ENCODE data around the gene PLEKHG4.
A peak's percentile ranks its signal among the peaks of the same experiment; 100 is the strongest.

PLEKHG4 gene, protein sequence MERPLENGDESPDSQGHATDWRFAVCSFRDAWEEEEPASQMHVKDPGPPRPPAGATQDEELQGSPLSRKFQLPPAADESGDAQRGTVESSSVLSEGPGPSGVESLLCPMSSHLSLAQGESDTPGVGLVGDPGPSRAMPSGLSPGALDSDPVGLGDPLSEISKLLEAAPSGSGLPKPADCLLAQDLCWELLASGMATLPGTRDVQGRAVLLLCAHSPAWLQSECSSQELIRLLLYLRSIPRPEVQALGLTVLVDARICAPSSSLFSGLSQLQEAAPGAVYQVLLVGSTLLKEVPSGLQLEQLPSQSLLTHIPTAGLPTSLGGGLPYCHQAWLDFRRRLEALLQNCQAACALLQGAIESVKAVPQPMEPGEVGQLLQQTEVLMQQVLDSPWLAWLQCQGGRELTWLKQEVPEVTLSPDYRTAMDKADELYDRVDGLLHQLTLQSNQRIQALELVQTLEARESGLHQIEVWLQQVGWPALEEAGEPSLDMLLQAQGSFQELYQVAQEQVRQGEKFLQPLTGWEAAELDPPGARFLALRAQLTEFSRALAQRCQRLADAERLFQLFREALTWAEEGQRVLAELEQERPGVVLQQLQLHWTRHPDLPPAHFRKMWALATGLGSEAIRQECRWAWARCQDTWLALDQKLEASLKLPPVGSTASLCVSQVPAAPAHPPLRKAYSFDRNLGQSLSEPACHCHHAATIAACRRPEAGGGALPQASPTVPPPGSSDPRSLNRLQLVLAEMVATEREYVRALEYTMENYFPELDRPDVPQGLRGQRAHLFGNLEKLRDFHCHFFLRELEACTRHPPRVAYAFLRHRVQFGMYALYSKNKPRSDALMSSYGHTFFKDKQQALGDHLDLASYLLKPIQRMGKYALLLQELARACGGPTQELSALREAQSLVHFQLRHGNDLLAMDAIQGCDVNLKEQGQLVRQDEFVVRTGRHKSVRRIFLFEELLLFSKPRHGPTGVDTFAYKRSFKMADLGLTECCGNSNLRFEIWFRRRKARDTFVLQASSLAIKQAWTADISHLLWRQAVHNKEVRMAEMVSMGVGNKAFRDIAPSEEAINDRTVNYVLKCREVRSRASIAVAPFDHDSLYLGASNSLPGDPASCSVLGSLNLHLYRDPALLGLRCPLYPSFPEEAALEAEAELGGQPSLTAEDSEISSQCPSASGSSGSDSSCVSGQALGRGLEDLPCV

GRCh38 chr16:67279296-67280089 is at the start of gene PLEKHG4:
Gene PLEKHG4, plus strand, starts transcription at chr16:67279532. Its CDS starts 513 bp downstream, at chr16:67280045.
- peak; percentile 85 for DNase-seq (ENCODE audit: low spot score)

DNA sequence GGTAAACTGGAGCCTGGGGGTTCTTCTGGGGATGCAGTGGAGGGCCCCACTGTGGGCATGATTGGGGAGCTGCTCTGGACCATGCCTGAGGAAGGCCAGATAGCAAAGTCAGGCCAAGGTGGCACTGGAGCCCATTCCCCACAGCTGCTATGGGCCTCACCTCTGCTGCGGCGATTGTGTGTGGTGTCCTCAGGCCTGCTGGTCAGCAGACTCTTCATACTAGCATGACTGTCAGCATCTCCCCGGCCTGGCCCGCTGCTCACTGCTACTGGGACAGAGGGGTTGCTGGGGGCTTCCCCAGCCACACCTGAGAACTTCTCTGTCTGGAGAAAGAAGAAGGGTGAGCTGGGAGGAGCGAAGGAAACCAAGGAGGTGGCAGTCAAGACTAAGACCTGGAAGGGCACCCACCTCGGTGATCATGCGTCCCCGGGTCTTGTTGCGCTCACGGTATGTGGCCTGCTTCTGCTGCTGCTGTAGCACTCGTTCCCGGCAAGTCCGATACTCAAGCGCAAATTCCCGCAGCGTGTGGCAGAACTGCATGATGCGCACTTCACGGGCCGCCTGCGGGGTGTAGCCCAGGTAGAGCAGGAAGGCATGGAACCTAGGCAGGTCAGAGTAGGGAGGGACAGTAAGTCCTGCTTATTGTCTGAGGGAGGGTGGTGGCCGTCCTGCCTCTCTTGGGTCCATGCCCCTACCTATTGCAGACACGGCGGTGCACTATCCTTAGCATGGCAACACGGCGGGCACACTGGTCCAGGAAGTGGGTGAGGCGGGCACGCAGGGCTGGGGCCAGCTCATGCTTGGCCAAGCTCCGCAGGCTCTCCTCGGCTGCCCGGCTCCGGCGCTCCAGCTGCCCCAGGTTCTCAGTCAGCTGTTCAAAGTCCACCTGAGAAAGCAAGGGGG is 49.2 kb upstream of the PLEKHG4 start:
- DNase-seq (ENCODE audit: low spot score) = no peak

DNA sequence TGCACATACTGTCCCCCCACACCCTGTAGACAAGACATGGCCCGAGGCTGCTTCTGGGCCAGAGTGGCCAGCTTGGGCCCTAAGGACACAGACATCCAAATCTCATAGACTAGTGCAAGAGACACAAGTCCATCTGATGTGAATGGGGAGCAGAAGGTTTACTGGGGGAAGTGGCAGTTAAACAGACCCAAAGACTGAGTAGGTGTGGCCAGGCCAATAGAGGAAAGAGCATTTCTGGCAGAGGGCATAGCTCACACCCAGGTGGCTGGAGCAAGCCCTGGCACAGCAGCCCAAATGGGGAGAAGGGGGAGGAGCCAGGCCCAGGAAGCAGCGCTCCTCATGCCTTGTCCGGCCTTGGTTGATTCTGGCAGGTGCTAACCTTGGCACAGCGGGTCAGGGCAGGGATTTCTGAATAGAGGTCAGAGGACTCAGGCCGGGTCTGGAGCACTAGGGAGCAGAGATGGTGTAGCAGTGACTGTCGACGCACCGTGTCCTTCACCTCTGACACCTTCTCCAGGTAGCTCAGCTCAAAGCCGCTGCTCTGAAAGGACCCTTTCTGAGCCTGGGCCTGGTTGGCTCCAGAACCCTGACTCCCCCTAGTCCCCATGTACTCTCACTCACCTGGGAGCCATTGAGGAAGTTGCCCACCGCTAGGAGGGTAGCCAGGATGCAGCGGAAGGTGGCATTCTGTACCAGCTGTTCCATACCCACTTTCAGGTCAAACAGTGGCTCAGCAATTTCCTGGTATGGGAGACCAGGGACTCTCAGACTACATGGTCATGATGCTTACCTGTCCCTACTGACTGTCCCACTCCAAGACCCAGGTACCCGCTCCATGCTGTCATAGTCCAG is 48.3 kb upstream of the PLEKHG4 start:
- DNase-seq (ENCODE audit: low spot score) = no peak

DNA sequence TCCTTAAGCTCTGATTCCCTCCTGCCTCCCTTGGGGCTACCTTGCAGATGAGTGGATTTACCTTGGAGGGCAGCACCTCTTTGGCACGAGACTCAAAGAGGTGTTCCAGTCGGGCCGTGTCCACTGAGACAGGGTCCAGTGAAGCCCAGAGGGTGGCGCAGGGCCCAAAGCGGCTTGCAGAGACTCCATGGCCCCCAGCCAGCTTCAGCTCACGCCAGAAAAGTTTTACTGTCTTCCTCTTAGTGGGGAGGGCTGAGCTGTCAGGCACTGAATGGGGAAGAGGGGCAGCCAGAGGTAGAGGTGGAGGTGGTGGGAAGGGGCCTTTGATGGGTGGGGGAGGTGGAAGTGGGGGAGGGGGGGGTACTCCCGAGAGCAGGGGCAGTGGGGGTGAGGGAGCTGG is 45.7 kb upstream of the PLEKHG4 start:
- DNase-seq (ENCODE audit: low spot score) = no peak

GRCh38 chr16:67234180-67234597 is 45.1 kb upstream of the PLEKHG4 start:
- no peak for DNase-seq (ENCODE audit: low spot score)

DNA sequence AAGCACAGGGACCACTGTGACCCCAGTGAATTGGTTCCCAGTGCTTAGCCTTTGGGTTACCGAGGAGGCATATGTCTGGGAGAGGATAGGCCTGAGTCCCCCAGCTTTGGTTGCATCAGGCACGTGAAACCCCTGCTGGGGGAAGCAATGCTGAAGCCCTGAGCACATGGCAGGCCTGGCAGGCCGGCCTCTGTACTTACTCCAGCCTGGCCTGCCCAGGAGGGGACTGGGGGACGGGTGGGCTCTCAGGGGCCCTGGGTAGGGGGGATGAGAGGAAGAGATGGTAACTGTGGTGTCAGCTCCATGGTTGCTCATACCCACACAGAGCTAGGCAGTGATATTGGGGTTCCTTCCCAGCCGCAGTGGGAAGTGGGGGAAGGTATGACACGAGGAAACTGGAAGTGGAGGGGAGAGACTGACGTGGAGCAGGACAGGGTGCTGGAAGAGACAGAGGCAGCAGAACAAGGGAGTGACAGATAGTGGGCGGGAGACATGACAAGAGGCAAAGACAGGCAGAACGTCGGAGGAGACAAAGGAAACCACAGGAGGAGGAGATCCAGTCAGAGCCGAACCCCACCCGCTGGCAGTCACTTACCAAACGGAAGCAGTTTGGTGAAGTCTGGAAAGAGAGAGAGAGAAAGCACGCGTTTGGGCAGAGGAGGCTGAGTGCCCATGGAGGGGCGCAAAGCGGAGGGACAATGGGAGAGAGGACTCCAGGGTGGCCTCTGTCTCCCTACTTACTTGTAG is 43.3 kb upstream of the PLEKHG4 start:
- DNase-seq (ENCODE audit: low spot score) = peak; percentile 36

GRCh38 chr16:67236563-67237395 is 42.6 kb upstream of the PLEKHG4 start:
- DNase-seq (ENCODE audit: low spot score) = peak; percentile 86

DNA sequence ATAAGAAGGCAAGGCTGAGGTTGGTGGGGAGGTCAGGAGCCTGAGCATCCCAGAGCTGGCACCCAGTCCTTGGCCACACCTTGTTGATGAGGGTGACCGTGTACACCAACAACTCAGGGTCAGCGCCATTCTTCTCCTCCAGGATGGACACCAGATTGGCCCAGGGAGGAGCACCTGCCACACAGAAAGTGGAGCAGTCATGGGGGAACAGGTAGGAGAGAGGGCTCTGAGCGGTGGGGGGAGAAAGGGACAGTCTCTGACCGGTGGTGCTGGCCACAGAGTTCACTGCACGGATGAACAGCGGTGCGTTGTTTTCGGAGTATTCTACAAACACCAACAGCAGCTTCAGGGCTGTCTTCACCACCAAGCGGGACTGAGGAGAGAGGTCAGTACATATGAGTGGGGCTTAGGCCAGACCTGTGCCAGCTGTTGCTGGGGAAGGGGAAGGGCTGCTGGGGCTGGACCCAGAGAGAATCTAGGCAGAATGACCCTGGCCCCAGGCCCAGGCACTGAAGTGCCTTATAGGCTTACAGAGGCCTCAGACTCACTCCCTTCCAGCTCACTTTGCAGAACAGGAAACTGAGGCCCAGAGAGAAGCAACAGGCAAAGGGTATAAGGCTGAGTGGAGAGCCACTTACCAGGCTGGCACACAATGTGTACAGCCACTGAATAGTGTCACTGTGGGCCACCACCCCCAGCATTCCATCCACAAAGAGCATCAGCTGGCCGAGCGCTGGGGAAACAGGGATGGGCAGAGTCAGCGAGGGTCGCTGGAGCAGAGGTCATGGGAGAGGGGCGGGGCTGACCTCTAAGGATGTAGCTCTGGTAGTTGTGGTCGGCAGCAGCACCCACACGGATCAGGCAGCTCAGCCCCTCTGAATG is 41.7 kb upstream of the PLEKHG4 start:
- no peak for DNase-seq (ENCODE audit: low spot score)

DNA sequence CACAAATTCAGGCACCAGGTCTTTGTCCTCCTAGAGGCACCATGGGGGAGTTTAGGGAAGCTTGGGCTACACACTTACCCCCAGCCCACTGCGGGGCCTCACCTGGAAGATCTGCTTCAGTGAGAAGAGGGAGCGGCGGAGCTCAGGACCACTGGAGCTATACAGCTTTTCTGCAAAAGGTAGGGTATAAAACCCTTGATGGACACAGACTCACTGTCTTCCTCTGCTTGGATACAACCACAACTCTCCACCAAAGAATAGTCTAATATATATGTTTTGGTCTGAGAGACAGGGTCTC is 41.1 kb upstream of the PLEKHG4 start:
- DNase-seq (ENCODE audit: low spot score) = no peak

- no peak for DNase-seq (ENCODE audit: low spot score)
Measured at GRCh38 chr16:67238806-67239470, 40.4 kb upstream of the PLEKHG4 start.

- no peak for DNase-seq (ENCODE audit: low spot score)
Measured at GRCh38 chr16:67240506-67240905, 38.8 kb upstream of the PLEKHG4 start.

- DNase-seq (ENCODE audit: low spot score) = peak; percentile 88
Measured at GRCh38 chr16:67241008-67241900, 38.1 kb upstream of the PLEKHG4 start.

DNA sequence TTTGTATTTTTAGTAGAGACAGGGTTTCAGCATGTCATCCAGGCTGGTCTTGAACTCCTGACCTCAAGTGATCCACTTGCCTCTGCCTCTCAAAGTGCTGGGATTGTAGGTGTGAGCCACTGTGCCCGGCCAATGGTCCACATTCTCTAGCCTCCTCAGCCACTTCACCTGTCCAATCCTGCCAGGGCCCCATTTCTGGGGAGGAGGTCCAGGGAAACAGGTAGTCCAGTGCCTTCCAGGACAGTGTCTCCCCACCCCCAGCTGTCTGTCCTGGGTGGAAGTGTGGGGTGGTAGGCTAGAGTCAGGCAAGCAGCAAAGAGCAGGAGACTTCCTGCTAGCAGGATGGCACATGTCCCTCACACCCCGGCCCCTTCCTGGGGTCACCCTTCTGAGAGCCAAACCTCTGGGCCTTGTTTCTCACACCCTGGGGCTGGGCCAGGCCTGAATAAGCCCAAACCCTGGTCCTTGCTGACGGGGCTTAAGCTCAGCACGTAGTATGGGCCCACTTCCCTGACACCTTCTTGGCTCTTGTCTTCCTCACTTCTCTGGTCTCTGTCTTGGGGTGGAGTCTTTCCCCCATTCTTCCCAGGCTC is 37.1 kb upstream of the PLEKHG4 start:
- no peak for DNase-seq (ENCODE audit: low spot score)

- DNase-seq (ENCODE audit: low spot score) = no peak
Measured at GRCh38 chr16:67243481-67243880, 35.9 kb upstream of the PLEKHG4 start.

All from AG08395 (cell line).